IPS-NIHi11 (cell line): ENCODE measurements around the gene TMEM41A.
"Not testable (repeated sequence)": the region's sequence is repeated elsewhere in the genome, so short reads cannot be mapped to it uniquely, and the experiment has no call there.

Experiments
- DNase-seq: peaks from one replicate; pipeline ENCODE4 v3.0.0; 2012; ENCODE audit warnings: mixed read lengths, low spot score

Gene TMEM41A

DNA sequence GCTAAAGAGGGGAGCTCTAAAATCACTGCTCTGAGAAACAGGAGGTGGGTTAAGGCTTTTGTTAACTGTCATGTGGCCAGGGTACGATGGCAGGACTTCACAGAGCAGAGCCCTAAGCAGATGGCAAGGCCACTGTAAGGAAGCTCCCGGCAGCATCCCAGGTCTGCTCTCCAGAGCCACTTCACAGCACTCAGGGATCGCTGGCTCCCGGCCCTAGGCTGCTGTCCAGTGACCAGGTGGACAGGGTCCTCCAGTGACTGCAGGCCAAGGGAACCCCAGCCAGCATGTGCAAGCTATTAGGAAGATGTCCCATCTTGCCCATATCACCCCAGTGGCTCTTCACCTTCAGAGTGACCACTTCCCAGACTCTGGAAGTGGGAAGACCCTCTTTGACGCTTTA lies 10.4 kb downstream of the TMEM41A start:
- no peak for DNase-seq

DNA sequence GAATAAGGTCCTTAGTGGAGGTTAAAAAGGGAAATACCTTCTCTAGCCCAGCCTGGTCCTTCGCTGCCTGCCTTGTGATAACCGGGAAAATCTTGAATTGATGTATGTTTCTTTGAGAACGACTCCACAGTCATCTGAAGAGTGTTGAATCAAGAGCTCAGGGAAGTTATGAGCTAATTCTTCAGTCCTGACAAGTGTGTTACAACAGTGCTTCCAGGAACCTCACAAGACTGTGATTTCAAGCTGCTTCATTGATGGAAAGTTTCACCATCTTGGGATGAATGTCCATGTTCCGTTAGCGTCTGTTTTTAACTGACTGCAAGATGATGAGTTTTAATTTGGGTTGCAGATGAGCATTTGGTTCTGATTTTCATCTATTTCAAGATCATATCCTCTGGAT lies 12.4 kb downstream of the TMEM41A start:
- DNase-seq = no peak

DNA sequence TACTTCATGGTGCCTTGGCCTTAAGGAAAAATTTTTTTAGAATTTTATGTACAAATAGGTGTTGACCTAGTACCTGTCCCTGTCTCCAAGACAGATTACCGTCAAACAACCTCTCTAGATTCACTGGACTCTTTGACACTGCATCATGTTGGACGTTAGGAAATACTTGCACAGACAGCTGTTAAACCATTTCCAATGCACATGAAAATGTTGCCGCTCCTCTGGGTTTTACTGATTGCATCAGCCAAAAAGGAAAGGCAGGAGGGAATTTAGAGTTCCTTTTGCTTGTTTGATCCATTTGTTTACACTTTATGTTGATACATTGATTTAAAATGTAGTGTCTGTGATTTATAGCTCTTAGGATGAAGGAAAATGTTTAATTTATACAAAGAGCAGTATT lies 14.5 kb downstream of the TMEM41A start:
- DNase-seq = no peak

DNA sequence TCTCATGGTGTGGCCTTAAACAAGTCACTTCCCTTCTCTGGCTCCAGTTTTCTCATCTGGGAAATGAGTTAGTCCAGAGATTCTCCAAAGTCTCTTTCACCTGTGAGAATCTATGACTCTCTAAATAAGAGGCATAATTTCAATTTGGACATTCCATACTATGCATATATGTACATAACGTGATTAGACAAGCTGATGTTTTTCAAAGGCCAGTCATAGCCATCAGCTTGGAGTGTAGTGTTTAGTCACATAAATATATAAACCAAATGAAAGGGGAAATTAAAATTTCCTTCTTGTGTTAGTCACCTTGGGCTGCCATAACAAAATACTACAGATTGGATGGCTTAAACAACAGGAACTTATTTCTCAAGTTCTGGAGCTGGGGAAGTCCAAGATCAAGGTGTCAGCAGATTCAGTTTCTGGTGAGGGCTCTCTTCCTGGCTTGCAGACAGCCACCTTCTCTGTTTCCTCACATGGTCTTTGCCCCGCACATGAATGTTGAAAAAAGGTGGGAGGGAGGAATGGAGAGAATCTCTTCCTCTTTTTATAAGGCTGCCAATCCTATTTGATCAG lies 19.4 kb downstream of the TMEM41A start:
- no peak for DNase-seq

DNA sequence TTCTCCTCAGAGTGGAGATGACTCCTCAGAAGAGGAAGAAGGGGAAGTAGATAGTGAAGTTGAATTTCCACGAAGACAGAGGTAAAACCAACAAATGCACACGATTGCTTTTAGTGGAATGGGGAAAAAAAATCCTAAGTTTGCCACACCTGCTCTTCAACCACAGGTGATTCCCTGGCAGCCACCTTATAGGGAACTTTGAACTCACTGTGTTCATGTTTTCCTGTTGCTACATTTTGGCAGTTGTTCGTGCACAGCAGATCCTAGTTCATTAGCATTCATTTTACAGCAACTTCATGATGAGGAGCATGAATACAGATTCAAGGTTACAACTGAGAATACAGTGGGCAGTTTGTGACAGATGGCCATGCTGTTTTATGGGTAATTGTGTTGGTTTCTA lies 21.5 kb downstream of the TMEM41A start:
- no peak for DNase-seq

DNA sequence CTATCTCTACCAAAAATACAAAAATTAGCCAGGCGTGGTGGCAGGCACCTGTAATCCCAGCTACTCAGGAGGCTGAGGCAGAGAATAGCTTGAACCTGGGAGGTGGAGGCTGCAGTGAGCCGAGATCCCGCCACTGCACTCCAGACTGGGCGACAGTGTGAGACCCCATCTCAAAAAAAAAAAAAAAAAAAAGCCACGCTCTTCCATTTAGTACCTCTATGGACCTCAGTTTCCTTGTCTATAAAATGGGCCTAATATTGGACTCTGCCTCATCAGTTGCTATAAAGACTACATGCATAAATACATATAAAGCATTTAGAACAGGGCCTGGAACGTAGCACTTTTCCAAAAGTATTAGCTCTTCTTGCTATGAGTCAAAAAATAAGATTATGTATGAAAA lies 23.9 kb downstream of the TMEM41A start:
- DNase-seq = not testable (repeated sequence)

DNA sequence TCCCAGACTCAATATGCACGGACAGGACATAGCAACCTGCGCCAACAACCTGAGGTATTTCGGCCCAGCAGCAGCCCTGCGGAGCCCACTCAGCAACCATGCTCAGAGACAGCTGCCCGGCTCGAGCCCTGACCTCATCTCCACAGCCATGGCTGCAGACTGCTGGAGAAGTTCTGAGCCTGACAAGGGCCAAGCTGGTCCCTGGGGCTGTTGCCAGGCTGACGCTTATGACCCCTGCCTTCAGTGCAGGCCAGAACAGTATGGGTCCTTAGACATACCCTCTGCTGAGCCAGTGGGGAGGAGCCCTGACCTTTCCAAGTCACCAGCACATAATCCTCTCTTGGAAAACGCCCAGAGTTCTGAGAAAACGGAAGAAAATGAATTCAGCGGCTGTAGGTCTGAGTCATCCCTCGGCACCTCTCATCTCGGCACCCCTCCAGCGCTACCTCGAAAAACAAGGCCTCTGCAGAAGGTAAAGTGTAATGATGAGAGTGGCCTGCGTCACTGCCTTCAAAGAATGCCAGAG lies 25.5 kb downstream of the TMEM41A start:
- DNase-seq = no peak

DNA sequence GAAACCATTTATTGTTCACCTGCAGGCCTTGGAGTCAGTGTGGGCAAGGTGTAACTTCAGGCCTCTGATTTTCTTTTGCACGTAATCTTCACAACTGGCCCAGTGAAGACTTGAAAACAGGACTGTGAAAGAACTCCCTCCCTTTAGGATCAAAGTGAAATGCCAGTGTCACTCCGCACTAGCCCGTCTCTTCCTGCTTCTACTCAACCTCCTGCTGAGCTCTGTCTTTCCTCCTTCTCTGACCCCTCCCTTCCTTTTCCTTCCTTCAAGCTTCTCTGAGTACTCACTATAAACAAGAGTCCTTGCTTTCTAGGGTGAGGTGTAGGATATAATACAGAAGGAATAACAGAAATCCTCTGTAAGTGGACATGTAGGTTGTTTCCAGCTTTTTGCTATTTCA lies 28.5 kb downstream of the TMEM41A start:
- peak; percentile 50 for DNase-seq

DNA sequence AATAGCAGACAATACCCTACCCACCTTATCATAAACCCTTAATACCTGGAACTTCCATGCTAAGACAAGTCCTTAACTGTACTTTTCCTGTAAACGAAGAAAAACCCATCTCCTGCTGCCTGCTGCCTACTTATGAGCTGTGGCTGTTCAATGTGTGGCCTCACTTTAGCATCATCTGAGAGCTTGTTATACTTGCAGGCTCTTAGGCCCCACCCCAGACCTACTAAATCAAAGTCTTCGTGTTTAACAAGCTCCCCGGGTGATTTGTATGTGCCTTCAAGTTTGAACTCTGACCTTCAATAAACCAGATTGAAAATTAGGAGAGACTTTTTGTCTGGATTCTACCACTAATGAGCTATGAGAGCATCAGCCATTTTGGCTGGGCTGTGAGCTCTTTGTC lies 29.3 kb downstream of the TMEM41A start:
- DNase-seq = no peak

DNA sequence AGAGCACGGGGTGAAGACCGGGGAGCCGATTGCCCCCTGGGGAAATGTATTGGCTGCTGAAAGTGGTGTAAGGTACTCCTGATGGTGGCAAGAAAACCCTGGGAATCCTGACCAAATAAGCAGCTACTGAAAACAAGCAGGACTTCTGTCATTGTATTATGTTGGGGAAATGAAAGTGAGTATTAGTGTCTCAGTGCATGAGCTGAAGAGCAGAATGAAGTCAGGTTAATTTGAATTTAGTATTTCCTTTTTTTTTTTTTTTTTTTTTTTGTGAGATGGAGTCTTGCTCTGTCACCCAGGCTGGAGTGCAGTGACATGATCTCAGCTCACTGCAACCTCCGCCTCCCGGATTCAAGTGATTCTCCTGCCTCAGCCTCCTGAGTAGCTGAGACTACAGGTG lies 32.7 kb downstream of the TMEM41A start:
- not testable (repeated sequence) for DNase-seq

DNA sequence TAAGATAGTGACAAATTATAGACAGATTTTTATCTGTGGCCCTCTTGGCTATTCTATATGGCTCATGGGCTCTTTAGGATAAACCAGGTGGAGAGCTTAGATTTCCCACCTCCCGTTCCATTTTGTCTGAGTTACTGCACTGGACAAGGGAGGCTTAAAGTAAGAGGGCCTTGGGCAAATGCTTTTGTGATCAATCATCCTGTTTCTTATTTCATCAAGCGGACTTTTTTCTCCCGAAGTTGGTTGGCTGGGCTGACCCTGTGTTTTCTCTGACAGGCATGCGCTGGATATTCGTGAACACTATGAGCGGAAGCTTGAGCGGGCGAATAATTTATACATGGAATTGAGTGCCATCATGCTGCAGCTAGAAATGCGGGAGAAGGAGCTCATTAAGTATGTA lies 33.4 kb downstream of the TMEM41A start:
- DNase-seq = no peak

DNA sequence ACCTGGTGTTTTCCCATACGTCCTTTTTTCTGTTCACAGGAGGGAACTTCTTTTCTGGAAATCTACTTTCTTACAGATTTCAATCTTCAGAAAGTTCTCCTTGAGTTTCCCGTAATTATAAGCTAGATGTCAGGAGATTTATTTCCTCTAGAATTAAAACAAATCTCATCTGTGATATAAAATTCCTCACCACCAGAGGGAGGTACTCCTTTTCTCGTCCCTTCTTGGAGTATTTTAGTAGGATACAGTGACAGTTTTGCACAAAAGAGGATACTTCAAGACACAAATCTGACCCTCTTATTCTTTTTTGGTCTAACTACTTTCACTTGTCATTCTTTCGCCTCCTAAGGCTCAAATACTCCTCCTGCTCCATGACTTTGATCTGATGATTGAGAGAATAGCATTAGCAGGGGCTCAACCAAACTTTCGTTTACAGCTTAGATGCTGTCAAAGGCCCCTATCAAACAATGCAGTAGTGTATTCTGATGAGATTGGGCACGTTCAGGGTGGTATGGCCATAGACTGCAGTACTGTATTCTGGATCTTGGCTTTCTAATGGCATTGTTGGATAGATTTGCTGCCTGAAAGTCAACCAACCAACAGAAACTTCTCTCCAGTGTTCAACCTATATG lies 38.0 kb downstream of the TMEM41A start:
- peak; percentile 38 for DNase-seq

DNA sequence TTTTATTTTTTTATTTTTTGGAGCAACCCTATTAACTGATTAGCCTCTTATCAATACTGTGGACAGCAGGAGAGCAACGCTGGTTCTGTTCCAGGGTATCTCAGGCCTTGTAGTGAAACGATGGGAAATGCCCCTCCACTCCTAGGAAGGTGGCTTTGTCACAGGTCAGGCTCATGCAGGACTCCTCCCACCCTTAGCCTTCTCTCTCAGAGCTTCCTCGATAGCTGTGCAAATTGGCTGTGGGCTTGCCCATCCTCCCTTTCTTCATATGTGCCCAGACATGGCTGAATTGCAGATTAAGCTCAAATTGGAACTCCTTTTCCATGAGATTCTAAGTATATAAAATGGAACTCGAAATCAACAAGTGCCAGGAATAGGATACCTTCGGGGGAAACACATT lies 38.5 kb downstream of the TMEM41A start:
- no peak for DNase-seq

DNA sequence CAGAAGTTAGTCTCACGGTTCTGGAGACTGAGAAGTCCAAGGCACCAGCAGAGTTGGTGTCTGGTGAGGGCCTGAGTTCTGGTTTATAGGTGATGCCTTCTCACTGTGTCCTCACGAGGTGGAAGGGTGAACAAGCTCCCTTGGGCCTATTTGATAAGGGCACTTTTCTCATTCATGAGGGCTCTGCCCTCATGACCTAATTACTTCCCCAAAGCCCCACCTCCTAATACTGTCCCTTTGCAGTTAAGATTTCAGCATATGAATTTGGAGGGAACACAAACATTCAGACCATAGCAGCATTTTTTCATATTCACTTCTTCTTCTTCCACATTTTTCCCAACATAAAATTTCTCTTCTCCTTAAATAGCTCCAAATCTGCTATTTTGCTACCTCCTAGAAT lies 41.5 kb downstream of the TMEM41A start:
- DNase-seq = no peak

DNA sequence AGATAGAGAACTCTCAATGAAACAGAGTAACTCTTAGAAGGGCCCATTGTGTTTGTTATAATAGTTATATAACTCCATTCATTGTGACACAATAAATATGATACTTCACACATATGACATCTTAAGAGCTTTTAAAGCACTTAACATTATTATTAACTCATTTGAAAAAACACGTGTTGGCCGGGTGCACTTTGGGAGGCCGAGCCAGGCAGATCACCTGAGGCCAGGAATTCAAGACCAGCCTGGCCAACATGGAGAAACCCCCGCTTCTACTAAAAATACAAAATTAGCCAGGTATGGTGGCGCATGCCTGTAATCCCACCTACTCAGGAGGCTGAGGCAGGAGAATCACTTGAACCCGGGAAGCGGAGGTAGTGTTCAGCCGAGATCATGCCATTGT lies 47.4 kb downstream of the TMEM41A start:
- not testable (repeated sequence) for DNase-seq

DNA sequence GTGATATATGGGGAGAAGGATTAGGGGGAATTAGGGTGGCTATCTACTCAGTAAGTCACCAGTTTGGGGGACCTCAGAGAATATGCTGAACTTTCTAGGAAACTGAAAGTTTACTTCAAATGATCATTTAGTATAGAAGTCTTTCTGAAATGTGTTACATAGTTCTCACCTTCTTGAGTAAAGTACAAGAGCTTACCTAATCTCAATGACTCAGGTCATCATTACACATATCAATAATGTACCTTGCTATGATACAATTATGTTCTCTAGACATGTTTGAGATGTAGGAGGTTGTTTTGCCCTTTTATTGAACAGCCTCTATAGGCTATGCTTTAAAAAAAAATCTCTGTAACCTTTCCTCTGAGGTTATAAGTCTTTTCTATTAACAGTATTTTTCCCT lies 50.7 kb downstream of the TMEM41A start:
- DNase-seq = no peak

DNA sequence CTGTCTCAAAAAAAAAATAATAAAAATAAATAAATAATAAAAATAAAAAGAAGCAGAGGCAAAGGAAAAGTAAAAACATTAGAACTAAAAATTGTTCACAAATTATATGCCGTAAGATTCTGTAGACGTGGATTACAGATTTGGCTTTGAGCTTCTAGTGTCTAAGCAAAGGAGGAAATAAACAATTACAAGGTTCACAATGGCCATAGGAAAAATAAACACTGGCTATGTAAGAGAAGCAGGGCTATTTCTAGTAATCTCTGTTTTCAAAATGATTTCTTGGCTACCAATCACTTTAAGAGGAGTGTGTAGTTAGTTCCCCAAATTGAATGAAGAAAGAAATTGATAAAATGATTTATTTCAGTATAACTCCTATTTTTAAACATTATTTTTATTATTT lies 54.5 kb downstream of the TMEM41A start:
- DNase-seq = no peak

DNA sequence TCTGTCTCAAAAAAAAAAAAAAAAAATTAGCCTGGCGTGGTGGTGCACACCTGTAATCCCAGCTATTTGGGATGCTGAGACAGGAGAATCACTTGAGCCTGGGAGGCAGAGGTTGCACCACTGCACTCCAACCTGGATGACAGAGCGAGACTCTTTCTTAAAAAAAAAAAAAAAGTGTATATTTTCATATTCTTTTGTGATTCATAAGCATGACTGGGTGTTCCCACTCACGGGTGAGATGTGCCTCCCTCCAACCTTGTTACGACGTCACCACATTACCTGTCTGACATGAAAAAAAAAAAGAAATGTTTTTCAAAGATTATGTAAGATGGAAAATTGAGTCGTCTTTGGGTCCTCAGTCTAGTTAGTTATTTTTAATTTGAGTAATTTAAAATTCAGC lies 56.8 kb downstream of the TMEM41A start:
- no peak for DNase-seq

DNA sequence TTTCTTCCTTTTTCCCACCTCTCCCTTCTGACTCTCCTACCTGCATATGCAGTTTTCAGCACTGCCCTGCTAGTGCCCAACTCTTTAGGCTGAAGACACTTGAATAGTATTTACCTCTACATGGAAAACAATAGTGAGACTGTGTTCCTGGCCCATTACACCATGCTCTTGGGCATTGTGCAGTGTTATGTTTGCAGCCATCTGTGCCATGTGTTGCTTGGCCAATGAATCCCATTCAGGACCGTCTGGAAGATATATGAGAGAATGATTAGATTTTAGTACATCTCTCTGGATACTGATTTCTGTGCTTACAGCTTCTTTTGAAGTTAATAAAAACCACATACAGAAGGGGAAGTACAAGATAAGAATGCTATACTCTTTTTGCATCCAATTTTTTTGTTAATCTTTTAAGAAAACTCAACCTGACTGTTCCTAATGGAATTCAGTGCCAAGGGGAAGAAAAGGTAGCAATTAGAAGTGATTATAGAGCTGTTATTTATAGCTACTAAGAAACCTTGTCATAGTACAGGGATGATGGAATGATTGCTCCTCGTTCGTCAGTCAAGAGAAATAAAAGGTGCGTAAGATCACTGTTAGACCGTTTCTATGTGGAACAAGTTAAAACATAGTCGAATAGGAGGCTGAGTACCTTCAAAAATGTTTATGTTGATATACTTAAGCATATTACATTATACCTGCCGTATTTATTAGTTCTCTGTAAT lies 58.9 kb downstream of the TMEM41A start:
- no peak for DNase-seq
